Measurements from ENCODE around the gene PDZD8.

PDZD8 gene

DNA sequence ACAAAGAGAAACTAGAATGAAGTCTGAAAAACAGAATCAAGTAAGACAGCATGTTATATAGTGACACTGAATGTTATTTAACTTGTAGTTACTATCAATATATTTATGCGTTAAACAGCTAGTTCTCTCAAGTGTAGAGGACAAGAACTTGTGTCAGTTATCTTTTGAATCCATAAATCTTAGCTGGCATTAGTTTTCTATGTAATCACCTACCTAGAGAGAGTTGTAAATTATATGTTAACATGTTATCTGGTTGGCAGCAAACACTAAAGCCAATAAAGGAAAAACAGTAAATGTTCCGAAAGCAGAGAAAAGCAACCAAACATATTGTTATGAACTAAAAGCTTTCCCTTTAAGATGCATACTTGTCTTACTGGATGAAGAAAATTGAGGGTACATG is 97.6 kb downstream of the PDZD8 start:
- DNase-seq, result no peak

DNA sequence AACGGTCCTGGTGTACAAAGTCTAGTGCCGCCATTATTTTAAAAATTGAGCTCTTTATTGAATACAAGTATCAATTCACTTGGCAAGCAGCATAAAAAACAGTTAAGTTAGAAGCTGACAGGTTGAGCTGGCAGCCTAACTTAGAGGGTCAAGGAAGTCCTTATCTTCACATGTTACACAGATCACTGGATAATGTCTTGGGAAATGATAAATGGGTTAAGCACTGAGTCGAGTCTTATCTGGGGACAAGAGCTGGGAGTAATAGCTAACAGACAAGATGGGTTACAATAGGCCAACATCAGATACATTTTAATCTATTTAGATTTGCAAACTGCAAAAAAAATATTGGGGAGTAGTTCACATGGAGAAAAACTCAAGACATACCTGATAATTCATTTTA is 100.1 kb downstream of the PDZD8 start:
- DNase-seq, result no peak

DNA sequence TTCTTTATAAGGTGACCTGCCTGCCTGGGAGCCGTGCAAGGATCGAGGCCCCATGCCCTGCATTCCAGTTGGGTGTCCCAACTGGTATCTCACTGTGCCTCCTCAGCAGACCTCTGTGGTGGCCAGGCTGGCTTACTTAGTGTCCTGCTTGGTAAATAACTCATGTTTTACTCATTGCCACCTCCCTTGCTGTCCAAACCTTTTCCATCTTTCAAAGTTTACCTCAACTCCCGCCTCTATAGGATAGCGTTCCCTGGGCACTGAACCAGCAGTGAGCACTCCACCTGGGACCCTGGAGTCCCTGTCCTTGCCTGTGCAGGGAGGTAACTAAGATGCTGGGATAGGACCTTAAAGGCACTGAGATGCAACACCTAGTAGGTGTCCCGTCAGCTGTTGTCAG is 100.7 kb downstream of the PDZD8 start:
- no peak for DNase-seq

DNA sequence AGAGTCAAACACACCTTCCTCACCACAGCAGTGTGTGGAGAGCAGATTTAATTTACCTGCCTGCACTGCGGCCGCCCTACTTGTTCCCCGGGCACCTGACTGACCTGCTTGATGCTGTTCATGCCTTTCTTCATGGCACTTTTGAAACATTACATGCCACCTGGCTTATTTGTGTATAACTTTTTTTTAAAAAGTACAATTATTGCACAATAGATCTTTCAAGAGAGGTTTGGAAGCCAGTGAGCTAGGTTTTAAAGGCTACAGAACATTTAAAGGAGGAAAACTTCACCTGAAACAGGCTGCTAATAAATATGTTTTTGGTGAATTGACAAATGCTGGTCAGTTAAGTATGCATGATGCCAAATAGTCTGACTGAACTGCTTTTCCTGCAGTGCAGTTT is 101.3 kb downstream of the PDZD8 start:
- no peak for DNase-seq

DNA sequence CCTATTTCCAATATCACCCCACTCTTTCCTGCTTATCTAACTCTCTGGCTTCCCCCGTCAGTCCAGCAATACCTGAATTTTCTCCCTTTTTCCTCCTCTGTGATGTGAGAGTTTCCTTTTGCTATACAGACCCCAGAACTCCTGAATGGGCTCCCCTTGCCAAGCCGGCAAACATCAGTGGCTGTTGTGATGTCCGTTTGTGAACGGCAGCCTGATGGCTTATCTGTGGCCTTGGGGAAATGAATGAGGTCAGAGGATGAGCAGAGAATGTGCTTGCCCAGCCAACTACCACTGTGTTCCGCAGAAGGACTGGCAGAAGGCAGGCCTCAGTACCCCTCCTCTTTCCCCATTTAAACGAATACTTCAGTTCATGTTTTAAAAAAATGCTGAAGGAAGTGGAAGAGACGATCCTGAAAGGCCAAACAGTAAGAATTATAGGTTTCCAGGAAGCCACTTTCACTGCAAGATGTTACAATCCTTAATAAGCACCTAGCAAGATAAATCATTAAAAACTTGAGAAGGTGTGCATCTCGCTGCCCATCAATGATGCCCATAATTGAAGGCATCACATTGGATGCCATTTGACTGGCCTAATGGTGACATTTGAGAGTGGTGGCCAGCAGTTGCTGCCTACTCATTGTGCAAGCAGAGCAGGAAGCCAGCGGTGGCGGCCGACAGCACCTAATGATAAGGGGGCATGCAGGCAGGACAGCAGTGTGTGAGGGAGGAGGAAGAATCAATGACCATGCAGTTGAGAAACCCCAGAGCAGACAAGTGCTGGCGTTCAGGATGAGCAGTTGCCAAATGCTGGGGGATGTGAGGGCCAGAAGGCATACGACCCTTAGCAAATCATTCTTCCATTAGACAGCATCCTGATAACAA is 102.8 kb downstream of the PDZD8 start:
- DNase-seq, result no peak

DNA sequence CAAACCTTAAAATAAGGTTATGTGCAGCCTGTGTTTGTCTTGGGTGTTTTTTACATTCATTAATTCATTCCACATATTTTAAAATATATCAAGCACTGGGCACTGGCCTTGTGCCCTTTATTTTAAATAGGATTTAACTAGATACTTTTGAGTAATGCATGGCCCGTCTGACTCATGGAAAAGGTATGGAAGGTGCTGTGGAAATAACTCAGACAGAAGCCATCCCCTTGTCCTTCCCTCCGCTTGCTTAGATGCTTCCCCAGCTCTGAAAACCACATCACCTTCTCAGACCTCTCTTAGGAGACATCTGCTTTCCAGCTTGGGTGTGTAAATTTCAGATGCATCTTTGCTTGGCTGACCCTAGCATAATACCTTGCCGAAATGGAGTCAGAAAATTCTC is 103.8 kb downstream of the PDZD8 start:
- no peak for DNase-seq

DNA sequence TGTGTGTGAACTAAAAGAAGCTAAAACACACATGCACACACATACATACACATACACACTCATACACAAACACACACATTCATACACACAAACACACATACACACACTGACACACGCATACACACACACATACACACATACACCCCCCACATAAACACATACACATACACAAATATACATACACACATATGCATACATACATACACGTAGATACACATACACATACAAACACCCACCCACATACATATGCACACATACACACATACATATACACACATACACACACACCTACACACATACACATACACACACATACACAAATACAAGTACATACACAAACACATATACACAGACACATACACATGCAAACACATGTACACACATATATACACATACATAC is 106.3 kb downstream of the PDZD8 start:
- no peak for DNase-seq

DNA sequence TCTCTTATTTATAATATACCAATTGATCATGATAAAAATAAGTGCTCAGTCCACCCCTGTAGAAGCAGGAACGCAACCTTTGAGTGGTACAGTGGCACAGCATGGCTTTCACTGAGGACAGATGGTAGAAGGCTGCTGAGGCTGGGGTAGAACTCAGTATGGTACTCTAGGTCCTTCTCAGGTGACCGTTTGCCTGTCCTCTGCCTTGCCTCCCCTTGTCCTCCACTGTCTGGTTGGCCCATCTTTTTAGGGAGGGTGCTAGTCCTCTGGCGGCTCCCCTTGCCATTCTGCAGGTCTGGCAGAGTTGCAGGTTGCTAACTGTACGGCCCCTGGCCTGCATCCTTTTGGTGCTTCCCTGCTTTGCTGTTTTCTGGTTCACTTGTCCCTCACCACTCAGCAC is 107.0 kb downstream of the PDZD8 start:
- no peak for DNase-seq

DNA sequence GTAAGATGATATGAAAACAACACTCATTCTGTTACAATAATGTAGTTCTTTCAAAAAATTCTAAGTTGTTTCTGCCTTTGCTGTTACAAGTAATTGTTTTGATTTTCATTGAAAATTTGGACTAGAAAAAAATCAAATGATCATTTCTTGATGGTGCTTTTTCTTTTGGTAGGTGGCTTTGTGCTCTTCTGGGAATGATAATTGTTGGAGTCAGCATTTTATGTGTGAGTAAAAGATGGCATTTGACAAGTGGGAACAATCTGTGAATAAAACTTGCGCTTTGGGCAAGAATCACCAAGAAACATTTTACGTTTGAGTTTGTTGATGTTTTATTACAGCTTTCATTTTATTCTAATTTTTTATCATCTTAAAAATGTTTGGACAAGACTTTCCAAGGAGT is 108.4 kb downstream of the PDZD8 start:
- DNase-seq, result no peak

DNA sequence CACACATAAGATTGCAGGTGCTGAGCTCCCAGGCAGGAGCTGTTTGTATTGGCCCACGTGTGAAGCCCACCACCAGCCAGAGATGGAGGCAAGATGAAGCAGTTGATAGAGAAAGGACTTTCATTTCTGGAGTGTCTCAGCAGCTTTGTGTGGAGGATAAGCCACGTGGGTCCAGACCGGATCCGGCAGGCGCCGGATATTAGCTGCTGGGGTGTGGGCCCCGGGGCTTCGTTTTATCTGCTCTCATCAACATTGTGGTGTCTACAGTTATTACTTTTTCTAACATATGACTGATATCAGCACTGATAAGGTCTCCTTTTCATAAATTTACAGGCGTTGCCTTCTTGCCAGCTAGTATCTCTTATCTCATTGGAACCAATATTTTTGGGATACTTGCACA is 108.8 kb downstream of the PDZD8 start:
- DNase-seq, result no peak

DNA sequence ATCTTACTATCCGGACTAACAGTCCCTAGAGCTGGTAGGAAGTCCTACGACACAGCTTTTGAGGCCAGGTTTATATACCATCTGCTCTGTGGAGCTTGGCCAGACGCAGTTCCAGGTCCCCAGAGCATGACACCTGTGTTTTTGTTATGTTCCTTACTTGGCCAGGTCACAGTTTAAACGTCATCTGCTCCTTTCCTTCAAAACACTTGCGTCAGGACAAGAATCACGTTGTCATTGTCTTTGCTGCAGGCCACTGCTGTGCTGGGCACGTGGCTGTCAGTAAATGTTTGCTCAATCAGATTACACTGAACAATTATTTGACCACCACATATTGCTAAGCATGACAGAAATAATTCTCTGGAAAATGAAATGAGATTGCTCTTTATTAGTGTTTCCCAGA is 110.5 kb downstream of the PDZD8 start:
- no peak for DNase-seq

DNA sequence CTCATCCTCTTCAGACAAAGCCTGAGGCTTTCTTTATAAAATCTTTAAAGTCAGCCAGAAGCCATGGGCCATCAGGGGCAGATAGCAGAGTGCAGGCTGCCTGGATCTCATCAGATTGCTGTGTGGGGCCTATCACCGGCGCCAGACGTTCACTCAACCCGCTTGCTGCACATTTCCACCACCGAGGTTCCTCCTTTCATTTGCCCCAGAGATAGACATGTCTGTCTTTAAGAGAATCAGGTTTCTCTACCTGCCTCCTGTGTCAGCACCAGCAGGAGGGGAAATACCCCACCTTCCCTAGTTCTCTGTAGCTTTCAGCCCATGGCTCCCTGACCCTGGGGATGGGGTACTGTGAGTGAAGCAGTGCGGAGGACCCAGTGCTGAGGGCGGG is 112.3 kb downstream of the PDZD8 start:
- DNase-seq, result no peak

DNA sequence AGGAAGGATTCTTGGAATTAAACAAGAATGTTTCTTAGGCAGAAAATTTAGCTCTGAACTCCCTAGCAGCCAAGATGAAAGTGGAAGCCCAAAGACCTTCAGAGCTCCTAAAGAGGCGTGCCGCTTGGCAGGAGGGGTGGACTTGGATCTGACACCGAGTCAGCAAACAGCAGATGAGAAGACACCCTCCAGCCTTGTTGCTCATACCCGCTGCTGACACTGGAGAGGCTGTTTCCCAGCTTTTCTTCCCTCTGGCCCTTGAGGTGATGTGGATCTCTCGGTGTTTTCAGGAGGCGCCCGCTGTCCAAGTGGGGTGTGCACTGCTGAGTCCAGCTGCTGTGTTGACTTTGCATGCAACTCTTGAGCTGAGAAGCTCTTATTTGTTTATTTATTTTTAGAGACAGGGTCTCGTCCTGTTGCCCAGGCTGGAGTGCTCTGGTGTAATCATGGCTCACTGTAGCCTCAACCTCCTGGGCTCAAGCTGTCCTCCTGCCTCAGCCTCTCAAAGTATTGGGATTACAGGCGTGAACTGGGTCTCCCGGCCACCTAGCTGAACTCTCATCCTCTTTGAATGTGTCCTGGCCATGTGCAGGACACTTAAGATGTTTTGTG is 112.8 kb downstream of the PDZD8 start:
- DNase-seq, result no peak

DNA sequence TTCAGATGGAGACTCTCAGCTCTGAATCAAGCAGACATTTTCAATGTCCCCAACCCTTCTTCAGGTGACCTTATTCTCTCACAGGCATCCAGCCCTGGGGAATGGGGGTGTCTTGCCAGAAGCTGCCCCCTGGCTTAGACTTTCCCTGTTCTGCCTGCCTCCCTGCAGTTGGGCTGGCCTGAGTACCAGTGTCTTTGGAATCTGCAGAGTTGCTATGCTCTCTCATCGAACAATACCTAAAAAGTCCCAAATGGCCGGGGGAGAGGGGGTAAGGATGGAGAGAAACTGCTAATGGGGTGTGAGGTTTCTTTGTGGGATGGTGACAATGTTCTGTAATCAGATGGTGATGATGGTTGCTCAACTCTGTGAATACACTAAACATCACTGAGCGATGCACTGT is 113.7 kb downstream of the PDZD8 start:
- DNase-seq, result no peak

DNA sequence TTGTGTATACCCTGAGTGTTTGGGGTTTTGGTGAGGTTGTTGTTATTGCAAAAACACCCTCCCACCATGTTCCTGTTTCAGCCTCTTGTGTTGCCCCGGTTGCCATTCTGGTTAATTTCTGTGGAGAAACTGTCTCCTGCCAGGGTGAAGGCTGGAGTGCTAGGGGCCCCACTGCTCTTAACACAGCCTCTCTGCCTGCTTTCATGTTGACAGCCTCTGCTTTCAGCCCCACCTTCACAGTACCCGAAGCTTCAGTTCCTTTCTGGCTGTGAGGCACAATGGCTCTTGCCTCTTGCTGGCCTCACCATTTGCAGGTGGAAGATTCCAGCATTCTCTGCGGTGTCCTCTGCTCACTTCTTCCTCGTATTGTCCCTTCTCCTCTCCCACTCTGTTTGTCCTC is 115.2 kb downstream of the PDZD8 start:
- DNase-seq, result no peak

DNA sequence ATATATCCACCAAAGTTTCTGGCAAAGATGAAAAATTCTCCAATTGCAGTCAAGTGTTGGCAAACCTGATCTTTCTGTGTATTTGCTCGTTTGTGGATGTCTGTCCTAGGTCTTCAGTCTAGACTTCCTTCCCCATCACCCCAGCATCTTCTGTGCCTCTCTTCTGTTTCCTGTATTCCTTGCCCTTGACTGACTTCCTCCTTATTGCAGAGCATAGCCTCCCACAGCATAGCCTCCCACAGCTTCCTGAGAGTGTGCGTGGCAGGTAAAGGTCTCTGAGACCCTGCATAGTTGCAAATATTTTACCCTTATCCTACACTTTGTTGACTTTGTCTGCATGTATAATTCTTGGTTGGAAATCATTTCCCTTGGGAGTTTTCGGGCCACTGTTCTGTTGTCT is 116.0 kb downstream of the PDZD8 start:
- no peak for DNase-seq

DNA sequence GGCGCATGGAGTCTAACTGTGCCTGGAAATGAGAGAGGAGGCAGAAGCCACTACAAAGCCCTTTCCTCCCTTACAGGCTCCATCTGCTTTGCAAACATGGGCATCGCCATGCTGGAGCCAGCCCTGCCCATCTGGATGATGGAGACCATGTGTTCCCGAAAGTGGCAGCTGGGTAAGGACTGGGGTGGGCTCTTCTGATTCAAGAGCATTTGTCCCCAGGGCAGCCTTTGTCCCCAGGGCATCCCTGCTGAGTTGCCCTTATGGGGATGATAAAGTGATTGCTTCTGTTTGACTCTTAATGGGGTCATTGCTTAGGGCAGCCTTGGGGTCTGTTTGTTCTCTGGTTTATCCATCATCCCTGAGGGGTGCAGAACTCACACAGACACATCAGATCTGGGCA is 117.5 kb downstream of the PDZD8 start:
- DNase-seq, result no peak

DNA sequence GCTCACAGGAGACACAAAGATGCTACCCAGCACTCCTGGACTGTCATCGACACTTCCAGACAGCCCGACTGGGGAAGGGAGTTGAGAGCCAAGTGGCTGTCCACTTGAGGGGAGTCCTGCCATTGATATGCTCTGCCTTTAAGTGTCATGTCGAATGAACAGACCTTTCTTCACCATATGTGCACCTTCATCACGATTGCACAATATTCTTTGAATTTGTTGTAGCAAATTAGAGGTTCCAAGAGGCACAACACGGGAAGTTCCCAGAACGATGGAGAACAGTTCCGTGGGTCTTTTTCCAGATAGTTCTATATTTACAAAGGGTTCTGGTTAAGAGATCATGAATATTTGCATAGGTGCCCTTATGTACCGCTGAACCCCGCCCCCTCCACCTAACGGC is 118.3 kb downstream of the PDZD8 start:
- DNase-seq, result no peak

DNA sequence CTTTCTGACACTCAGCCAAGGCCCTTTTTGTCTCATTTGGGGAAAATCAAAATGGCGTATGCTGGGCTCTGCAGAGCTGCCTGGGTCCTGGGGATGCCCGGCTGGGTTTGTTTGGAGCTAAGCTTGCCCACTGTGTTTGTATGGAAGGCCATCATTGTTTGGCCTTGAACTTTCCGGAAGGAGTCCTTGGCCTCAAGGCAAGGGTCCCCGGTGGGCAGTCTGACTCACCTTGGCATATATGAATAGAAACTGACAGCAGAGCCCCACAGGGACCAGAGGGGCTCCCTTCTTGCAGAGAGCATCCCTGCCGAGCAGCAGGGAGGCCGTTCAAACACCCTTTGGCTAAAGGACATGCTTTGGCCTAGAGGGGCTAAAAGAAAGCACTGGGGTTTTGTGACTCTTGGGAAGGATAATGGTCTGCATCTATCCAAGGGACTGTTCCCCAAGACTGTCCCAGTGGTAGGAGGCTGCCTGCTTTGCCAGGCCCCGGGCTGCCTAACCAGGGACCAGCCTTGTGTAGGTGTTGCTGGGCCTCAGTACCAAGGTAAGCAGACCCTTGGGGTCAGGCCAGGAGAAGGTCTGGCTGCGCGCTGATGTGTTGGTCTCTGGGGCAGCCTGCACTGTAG is 119.3 kb downstream of the PDZD8 start:
- no peak for DNase-seq

DNA sequence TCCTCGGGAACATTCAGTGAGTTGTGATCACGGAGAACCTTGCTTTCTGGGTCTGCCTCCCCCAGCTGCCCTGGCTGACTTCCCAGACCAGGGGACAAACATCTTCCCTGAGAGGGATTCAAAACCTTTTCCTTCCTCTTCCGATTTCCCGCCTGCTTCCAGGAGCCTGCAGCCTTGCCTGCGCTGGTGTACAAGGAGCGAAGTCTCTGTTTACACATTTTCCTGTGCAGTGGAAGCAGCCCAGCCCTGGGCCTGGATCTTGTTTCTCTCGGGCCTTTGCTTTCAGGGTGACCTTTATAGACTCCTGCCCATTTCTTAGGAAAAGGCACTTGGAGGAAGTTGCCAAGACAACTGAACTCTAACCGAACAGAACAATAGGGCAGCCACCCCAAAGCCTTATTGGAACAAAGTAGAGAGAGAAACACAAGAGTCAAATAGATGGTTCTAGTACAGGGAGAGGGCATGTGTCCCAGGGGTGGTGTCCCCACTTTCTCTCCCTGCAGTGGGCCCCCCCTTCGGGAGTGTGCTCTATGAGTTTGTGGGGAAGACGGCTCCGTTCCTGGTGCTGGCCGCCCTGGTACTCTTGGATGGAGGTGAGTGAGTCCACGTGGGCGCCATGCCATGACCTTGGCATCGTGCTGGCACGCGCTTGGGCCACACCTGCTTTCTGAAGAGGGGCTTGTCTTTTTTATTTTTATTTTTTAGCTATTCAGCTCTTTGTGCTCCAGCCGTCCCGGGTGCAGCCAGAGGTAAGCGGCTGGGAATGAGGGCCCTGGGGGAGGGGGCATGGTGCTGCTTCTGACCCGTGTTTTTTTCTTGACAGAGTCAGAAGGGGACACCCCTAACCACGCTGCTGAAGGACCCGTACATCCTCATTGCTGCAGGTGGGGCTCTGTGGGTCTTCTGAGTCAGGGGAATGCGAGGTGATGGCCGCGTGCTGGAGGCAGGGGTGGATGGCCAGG is 120.2 kb downstream of the PDZD8 start:
- DNase-seq, result no peak

DNA sequence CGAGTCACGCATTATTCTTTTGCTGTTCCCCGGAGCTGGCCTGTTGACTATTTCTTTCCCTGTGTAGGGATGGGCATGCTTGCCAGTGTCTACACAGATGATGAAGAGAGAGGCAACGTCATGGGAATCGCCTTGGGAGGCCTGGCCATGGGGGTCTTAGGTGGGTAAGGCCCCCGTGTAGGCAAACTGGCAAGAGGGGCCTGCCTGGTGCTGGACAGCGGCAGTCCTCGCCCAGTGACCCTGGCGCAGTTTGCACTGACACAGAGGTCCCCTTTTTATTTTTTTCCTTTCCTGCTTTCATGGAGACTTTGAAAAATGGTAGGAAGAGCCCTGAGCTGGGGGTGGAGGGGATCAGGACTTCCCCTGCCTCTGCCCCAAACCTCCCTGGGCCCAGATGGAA is 120.9 kb downstream of the PDZD8 start:
- DNase-seq, result no peak

DNA sequence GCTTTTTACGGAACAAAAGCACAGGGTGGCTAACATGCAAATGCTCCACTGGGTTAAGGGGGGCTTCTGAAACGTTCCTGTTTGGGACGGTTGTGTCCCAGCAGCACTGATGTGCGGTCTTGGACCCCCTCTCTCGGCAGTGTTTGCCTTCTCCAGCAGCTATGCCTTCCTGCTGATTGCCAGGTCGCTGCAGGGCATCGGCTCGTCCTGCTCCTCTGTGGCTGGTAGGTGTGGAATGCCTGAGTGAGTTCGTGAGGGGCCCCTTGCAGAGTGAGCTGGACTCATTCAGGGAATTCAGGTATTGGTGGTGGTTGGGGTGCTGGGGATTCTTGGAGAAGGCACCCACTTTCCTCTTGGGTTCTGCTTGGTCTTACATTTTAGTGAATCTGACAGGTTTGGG is 121.3 kb downstream of the PDZD8 start:
- no peak for DNase-seq

DNA sequence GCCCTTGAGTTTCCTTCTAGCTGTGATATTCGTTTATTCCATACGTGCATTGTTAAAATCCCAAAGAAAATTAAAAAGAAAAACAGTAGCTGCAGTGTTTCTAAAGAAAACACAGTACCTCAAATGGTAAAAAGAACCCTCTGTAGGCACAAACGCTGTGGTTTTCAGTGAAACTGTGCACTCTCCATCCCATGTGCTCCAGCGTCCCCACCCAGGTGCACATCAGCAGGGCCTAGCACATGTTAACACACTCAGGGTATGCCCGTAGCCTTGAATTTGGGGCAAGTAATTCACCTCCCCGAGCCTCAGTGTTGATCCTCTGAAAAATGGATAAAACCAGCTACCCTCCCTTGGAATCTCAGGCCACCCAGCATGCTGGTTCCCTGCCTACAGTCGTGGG is 124.8 kb downstream of the PDZD8 start:
- DNase-seq, result no peak

Measured in effector CD4-positive, alpha-beta T cell (primary cell).